Ovary (tissue), 9 donors: ENCODE data around the gene USP16. TPM values are rescaled to one million over a fixed set of nuclear protein-coding genes. Genes with fewer than 3 reads are reported as not detected.

Experiments
- DNase-seq, 5 donors: peaks; one replicate each; pipeline ENCODE4 v3.0.0-alpha.2; 2019 to 2020
- H3K27ac ChIP-seq, 2 donors: fragments of 200-600 bp; one replicate each; pipeline versions ENCODE4 v1.5.1 to v1.8.0; 2019 to 2022
- H3K27me3 ChIP-seq: fragments of 200-600 bp; one replicate; pipeline ENCODE4 v1.8.0; 2022
- H3K36me3 ChIP-seq: fragments of 200-600 bp; sonication (generic); one replicate; pipeline ENCODE4 v1.5.1; 2019
- H3K4me1 ChIP-seq: one replicate; pipeline ENCODE4 v1.8.1; 2013; ENCODE audit warnings: mild to moderate bottlenecking, moderate library complexity; ENCODE audit not compliant: insufficient read depth
- H3K4me3 ChIP-seq: fragments of 200-600 bp; sonication (generic); one replicate; pipeline ENCODE4 v1.5.1; 2017
- H3K9me3 ChIP-seq, 2 donors: fragments of 200-600 bp in 1 of 2; sonication (generic) in 1 of 2; one replicate each; pipeline versions ENCODE4 v1.5.1 to v1.8.1; 2013 to 2019; ENCODE audit warnings: mild to moderate bottlenecking in 1 of 2, moderate library complexity in 1 of 2
- CTCF ChIP-seq, 3 donors: fragments of 450-650 bp in 2 of 3; fragments of 200-600 bp in 1 of 3; IDR thresholded peaks; one replicate each; pipeline versions ENCODE4 v1.5.1 to v1.8.0; 2016 to 2022; ENCODE audit warnings: antibody characterized with exemption in 3 of 3, mild to moderate bottlenecking in 1 of 3
- EP300 ChIP-seq: sonication (generic); formaldehyde crosslinking; IDR thresholded peaks from one replicate; pipeline ENCODE4 v1.6.1; 2017; ENCODE audit warnings: antibody characterized with exemption
- POLR2A ChIP-seq: fragments of 450-650 bp; IDR thresholded peaks from one replicate; pipeline ENCODE4 v1.6.1; 2017; ENCODE audit warnings: antibody characterized with exemption, mild to moderate bottlenecking, moderate library complexity
- WGBS, 3 donors: extraction: QIAGEN DNeasy Blood & Tissue Kit in 1 of 3; methylation state at CpG; one replicate each; pipeline versions ENCODE4 v1.1.5 to v1.1.7; 2013 to 2017; 5-methylcytosine and 5-hydroxymethylcytosine counted together
- intact Hi-C, 4 donors: fragments of 100-400 bp; cut with DNase I; formaldehyde crosslinking; loops; one replicate each; pipeline versions ENCODE4 v1.11.0 to v1.15.1; 2022 to 2023
- polyA plus RNA-seq, 2 donors: library from polyadenylated mRNA; stranded (reverse); fragments of 200-250 nt in 1 of 2; fragments of 350-450 nt in 1 of 2; fragmentation: Illumina TruSeq in 1 of 2; extraction: RNeasy Lipid Tissue Mini Kit (QIAGEN cat#74804) in 1 of 2; gene quantifications; one replicate each; pipeline ENCODE4 v1.2.3, GENCODE V29; 2013 to 2014
- total RNA-seq, 7 donors: library from RNA; depleted of rRNA in 2 of 7; stranded (reverse); fragments of >200 nt in 2 of 7; fragmentation: NEBNext Ultra II Directional in 3 of 7; extraction: Animal tissue kit (Norgen Biotek cat#: 25700) in 3 of 7; gene quantifications; one replicate each; pipeline versions ENCODE4 v1.1.0 to v1.2.4, GENCODE V29; 2016 to 2023
- donor health status: DM: no; HTN: no; CAD: no; lungs with moderate emphysema.
- donor health status: DM: no; HTN: no; CAD: no.
- donor health status: Bipolar disorder and iron deficiency.
- donor health status: DM: yes; HTN: yes; CAD: no.
- donor health status: DM: no; HTN: no; CAD: no.
- donor health status: DM: yes; HTN: yes; CAD: no.

Gene USP16
- total and polyA plus RNA-seq, 9 donors, result 25.5 to 46.6 (median 31.9) TPM

- no peak overlapping the region for H3K27ac ChIP-seq
- H3K4me3 ChIP-seq, result no peak overlapping the region
- no peaks in the 10 kb centered on the region for H3K9me3 ChIP-seq
- no peak for DNase-seq
- H3K27me3 ChIP-seq, result no peaks in the 10 kb centered on the region
- H3K36me3 ChIP-seq, result no peaks in the 10 kb centered on the region
- no peak for TF ChIP-seq EP300
- TF ChIP-seq CTCF (IDR thresholded peaks at IDR 0.05), result no peak
- no peak for TF ChIP-seq POLR2A
- WGBS, 3 donors, result 80 to 89% (median 87%) methylated on average over 5 of the region's 5 CpGs
- intact Hi-C loops, result no loop called here
- no peaks in the 10 kb centered on the region for H3K4me1 ChIP-seq
These were observed 30.6 kb downstream of the USP16 start for GRCh38 chr21:29055080-29055479.

- H3K27me3 ChIP-seq, result no peaks in the 10 kb centered on the region
- DNase-seq, result no peak
- no peak overlapping the region for H3K27ac ChIP-seq
- 39 to 45% (median 40%) methylated on average over 1 of the region's 1 CpG for WGBS, 3 donors
- H3K9me3 ChIP-seq, result no peaks in the 10 kb centered on the region
- intact Hi-C loops, result no loop called here
- TF ChIP-seq EP300 (no peak), POLR2A (no peak), CTCF (IDR thresholded peaks at IDR 0.05) (no peak)
- H3K36me3 ChIP-seq, result no peaks in the 10 kb centered on the region
- H3K4me1 ChIP-seq, result no peaks in the 10 kb centered on the region
- no peak overlapping the region for H3K4me3 ChIP-seq
These were observed 31.5 kb downstream of the USP16 start for GRCh38 chr21:29056005-29056404.

- TF ChIP-seq POLR2A (no peak), EP300 (no peak), CTCF (IDR thresholded peaks at IDR 0.05) (no peak)
- Histone ChIP-seq H3K36me3 (no peaks in the 10 kb centered on the region), H3K4me3 (no peak overlapping the region), H3K9me3 (no peaks in the 10 kb centered on the region), H3K27me3 (no peaks in the 10 kb centered on the region), H3K4me1 (no peaks in the 10 kb centered on the region), H3K27ac (no peak overlapping the region)
- WGBS, 3 donors, result 84 to 85% (median 84%) methylated on average over 3 of the region's 3 CpGs
- no peak for DNase-seq
- intact Hi-C loops, result no loop called here
These were observed 32.1 kb downstream of the USP16 start for GRCh38 chr21:29056538-29057050.

GRCh38 chr21:29064850-29065481 lies 40.5 kb downstream of the USP16 start:
- TF ChIP-seq CTCF (IDR thresholded peaks at IDR 0.05) (no peak), EP300 (no peak), POLR2A (no peak)

More at GRCh38 chr21:29064850-29065481, 40.5 kb downstream of the USP16 start:
- Histone ChIP-seq H3K36me3 (no peaks in the 10 kb centered on the region), H3K9me3 (no peaks in the 10 kb centered on the region), H3K4me1 (no peaks in the 10 kb centered on the region), H3K4me3 (no peak overlapping the region), H3K27me3 (no peaks in the 10 kb centered on the region), H3K27ac (no peak overlapping the region)
- 72 to 86% (median 85%) methylated on average over 3 of the region's 3 CpGs for WGBS, 3 donors
- intact Hi-C loops, result no loop called here
- DNase-seq, result no peak
